Stimulated activated CD8-positive, alpha-beta memory T cell treated with anti-CD3 and anti-CD28 coated beads, Interleukin-4, amount 100 ng/mL, for 24 hours (primary cell): ENCODE measurements around the gene TBC1D2.

Source experiments
- DNase-seq: peaks from one replicate; pipeline ENCODE4 v3.0.0-alpha.2; 2020; ENCODE audit warnings: low read depth

TBC1D2 gene

DNA sequence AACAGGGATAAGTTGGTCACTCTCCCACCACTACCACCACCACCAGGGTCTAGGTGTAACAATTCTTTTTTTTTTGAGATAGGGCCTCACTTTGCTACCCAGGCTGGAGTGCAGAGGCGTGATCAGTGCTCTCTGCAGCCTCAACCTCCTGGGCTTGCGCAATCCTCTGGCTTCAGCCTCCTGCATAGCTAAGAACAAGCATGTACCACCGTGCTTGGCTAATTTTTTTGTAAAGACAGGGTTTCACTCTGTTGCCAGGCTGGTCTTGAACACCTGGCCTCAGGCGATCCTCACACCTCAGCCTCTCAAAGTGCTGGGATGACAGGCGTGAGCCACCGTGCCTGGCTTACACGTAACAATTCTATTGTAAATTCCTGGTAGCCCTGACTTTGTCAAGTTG, 90.5 kb downstream of the TBC1D2 start:
- no peak for DNase-seq

GRCh38 chr9:98162613-98163012, 92.8 kb downstream of the TBC1D2 start:
- DNase-seq = no peak

- no peak for DNase-seq
Measured at GRCh38 chr9:98161851-98162250, 93.6 kb downstream of the TBC1D2 start.

GRCh38 chr9:98159790-98160189, 95.7 kb downstream of the TBC1D2 start:
- no peak for DNase-seq

DNA sequence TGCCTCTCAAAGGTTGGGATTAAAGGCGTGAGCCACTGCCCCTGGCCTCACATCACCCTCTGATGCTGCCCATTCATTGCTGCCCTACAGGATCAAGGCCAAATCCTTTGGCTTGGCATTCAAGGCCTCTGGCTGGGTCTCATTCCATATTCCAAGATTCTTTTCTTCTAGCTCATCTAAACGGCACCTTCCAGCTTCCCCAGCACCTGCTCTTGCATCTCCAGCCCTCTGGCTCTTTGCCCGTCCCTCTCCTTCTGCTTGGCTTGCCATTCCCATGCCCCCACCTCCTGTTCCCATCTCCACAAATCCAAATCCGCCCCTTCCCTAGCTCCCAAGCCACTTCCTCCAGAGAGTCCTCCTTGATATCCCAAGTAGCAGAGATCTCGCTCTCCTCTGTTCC, 96.1 kb downstream of the TBC1D2 start:
- no peak for DNase-seq

- DNase-seq = no peak
Measured at GRCh38 chr9:98158071-98158831, 97.2 kb downstream of the TBC1D2 start.

GRCh38 chr9:98157372-98157771, 98.1 kb downstream of the TBC1D2 start:
- no peak for DNase-seq

DNA sequence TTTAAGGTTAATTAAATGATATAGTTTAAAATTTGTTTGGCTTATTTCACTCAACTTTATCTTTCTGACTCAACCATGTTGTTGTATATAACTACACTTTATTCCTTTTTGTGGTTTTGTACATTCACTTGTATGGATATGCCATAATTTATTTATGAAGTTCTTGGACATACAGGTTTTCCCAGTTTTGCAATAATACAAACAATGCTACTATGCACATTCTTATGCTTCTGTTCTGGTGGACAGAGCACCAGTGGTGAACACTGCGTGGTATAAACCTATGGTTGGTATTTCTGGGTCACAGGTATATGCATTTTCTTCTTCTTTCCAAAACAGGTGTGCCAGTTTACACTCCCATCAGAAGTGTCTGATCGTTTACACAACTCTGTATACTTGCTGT, 100.8 kb downstream of the TBC1D2 start:
- no peak for DNase-seq

- no peak for DNase-seq
Measured at GRCh38 chr9:98152526-98152925, 102.9 kb downstream of the TBC1D2 start.

GRCh38 chr9:98150721-98151120, 104.7 kb downstream of the TBC1D2 start:
- no peak for DNase-seq

GRCh38 chr9:98150164-98150563, 105.3 kb downstream of the TBC1D2 start:
- no peak for DNase-seq

GRCh38 chr9:98149422-98149821, 106.0 kb downstream of the TBC1D2 start:
- DNase-seq = no peak
